MM.1S (cell line): ENCODE data around the gene MRLN.

Experiments used
- DNase-seq: peaks from one replicate; pipeline ENCODE4 v3.0.0-alpha.2; 2015
- H2AFZ ChIP-seq: fragments of 300-600 bp; sonication (generic); 2 replicates; pipeline ENCODE4 v1.6.0; 2016; ENCODE audit warnings: antibody characterized with exemption, low read length
- H3F3A ChIP-seq: fragments of 300-600 bp; sonication (generic); 2 replicates; pipeline ENCODE4 v1.6.1; 2016; ENCODE audit warnings: mild to moderate bottlenecking, antibody characterized with exemption, low read length, moderate library complexity, mixed read lengths; ENCODE audit not compliant: insufficient read depth
- H3K27ac ChIP-seq: fragments of 300-600 bp; sonication (generic); 2 replicates; pipeline ENCODE4 v1.5.1; 2016; ENCODE audit warnings: mild to moderate bottlenecking, low read length
- H3K27me3 ChIP-seq: fragments of 300-600 bp; sonication (generic); replicated peaks from 2 replicates; pipeline ENCODE4 v1.6.0; 2016; ENCODE audit warnings: low read length; ENCODE audit not compliant: insufficient read depth
- H3K36me3 ChIP-seq: fragments of 300-600 bp; sonication (generic); replicated peaks from 2 replicates; pipeline ENCODE4 v1.6.1; 2016; ENCODE audit warnings: mild to moderate bottlenecking, low read length, mixed read lengths; ENCODE audit not compliant: insufficient read depth
- H3K4me1 ChIP-seq: fragments of 300-600 bp; sonication (generic); 2 replicates; pipeline ENCODE4 v1.6.1; 2016; ENCODE audit warnings: low read length, mixed read lengths
- H3K4me2 ChIP-seq: fragments of 300-600 bp; sonication (generic); 2 replicates; pipeline ENCODE4 v1.6.0; 2016; ENCODE audit warnings: low read depth, low read length
- H3K4me3 ChIP-seq: fragments of 300-600 bp; sonication (generic); 2 replicates; pipeline ENCODE4 v1.5.1; 2016; ENCODE audit warnings: low read length, mixed read lengths
- H3K79me2 ChIP-seq: fragments of 300-600 bp; sonication (generic); 2 replicates; pipeline ENCODE4 v1.6.1; 2016; ENCODE audit warnings: mixed run types, low read length, mixed read lengths
- H3K9ac ChIP-seq: fragments of 300-600 bp; sonication (generic); 2 replicates; pipeline ENCODE4 v1.6.1; 2016; ENCODE audit warnings: low read length, mixed read lengths
- H3K9me2 ChIP-seq: fragments of 300-600 bp; sonication (generic); replicated peaks from 2 replicates; pipeline ENCODE4 v1.6.1; 2016; ENCODE audit warnings: mild to moderate bottlenecking, low read length, mixed read lengths; ENCODE audit not compliant: insufficient read depth
- H3K9me3 ChIP-seq: fragments of 300-600 bp; sonication (generic); replicated peaks from 2 replicates; pipeline ENCODE4 v1.6.1; 2016; ENCODE audit warnings: mild to moderate bottlenecking, low read length, mixed read lengths; ENCODE audit not compliant: insufficient read depth
- H4K20me1 ChIP-seq: fragments of 300-600 bp; sonication (generic); 2 replicates; pipeline ENCODE4 v1.6.1; 2016; ENCODE audit warnings: mild to moderate bottlenecking, low read length, moderate library complexity, mixed read lengths; ENCODE audit not compliant: insufficient read depth
- CTCF ChIP-seq: fragments of 300-600 bp; sonication (generic); IDR thresholded peaks from 2 replicates; pipeline ENCODE4 v1.5.1; 2016; ENCODE audit warnings: antibody characterized with exemption, low read length, mixed read lengths
- EZH2 ChIP-seq: fragments of 300-600 bp; sonication (generic); optimal IDR thresholded peaks from 2 replicates; pipeline ENCODE3; 2017; ENCODE audit warnings: low read depth, mild to moderate bottlenecking, antibody characterized with exemption, low read length, mixed read lengths
- EZH2phosphoT487 ChIP-seq: fragments of 300-600 bp; sonication (generic); IDR thresholded peaks from 2 replicates; pipeline ENCODE4 v1.6.1; 2018; ENCODE audit warnings: antibody characterized with exemption, low read length

The MRLN gene

GRCh38 chr10:59713196-59713821 lies 39.9 kb downstream of the MRLN start:
- Histone ChIP-seq H2AFZ (no peak overlapping the region), H3K27me3 (no peaks in the 10 kb centered on the region), H3K27ac (no peak overlapping the region), H3K9ac (no peak overlapping the region), H3K4me1 (peaks cover 11% of the 10 kb centered on the region; the same call in 1 of the 2 replicates), H3K9me3 (no peaks in the 10 kb centered on the region), H3K4me2 (no peak overlapping the region), H3F3A (no peaks in the 10 kb centered on the region; the same call in 1 of the 2 replicates), H4K20me1 (no peaks in the 10 kb centered on the region), H3K4me3 (no peak overlapping the region), H3K9me2 (no peaks in the 10 kb centered on the region), H3K79me2 (no peaks in the 10 kb centered on the region), H3K36me3 (no peaks in the 10 kb centered on the region)
- DNase-seq = no peak
- TF ChIP-seq CTCF = no peak
- TF ChIP-seq EZH2 = no peak
- no peak for TF ChIP-seq EZH2phosphoT487

- Histone ChIP-seq H4K20me1 (no peaks in the 10 kb centered on the region), H3K36me3 (no peaks in the 10 kb centered on the region), H3K27me3 (no peaks in the 10 kb centered on the region), H3K79me2 (peaks cover 3% of the 10 kb centered on the region; the same call in 1 of the 2 replicates), H3K9ac (no peak overlapping the region), H2AFZ (no peak overlapping the region), H3F3A (no peaks in the 10 kb centered on the region; the same call in 1 of the 2 replicates), H3K9me3 (no peaks in the 10 kb centered on the region), H3K4me2 (no peak overlapping the region), H3K9me2 (no peaks in the 10 kb centered on the region), H3K4me3 (no peak overlapping the region), H3K4me1 (peaks cover 14% of the 10 kb centered on the region; the same call in 1 of the 2 replicates), H3K27ac (no peak overlapping the region)
- TF ChIP-seq CTCF = no peak
- TF ChIP-seq EZH2phosphoT487 = no peak
- no peak for TF ChIP-seq EZH2
- no peak for DNase-seq
Measured at GRCh38 chr10:59711871-59712494, 41.3 kb downstream of the MRLN start.

GRCh38 chr10:59709395-59710125 lies 43.7 kb downstream of the MRLN start, which contains the start of gene SLC16A9:
TSS of gene SLC16A9 (minus strand) at chr10:59709850. CDS start at chr10:59684291, 25,559 bp downstream.
- no peak for TF ChIP-seq EZH2phosphoT487
- peak; percentile 37 for TF ChIP-seq CTCF
- TF ChIP-seq EZH2 = no peak
- peak within 1 kb of the TSS; percentile 70 for H3K9ac ChIP-seq
- no peaks in the 10 kb centered on the region; the same call in 1 of the 2 replicates for H3F3A ChIP-seq

More at GRCh38 chr10:59709395-59710125, 43.7 kb downstream of the MRLN start, which contains the start of gene SLC16A9:
- Histone ChIP-seq H2AFZ (peak within 1 kb of the TSS; percentile 93), H4K20me1 (no peaks in the 10 kb centered on the region), H3K79me2 (peaks cover 3% of the 10 kb centered on the region; the same call in 1 of the 2 replicates), H3K4me1 (peaks cover 14% of the 10 kb centered on the region; the same call in 1 of the 2 replicates), H3K4me2 (peak within 1 kb of the TSS; percentile 91), H3K9me2 (no peaks in the 10 kb centered on the region), H3K27me3 (no peaks in the 10 kb centered on the region), H3K36me3 (no peaks in the 10 kb centered on the region), H3K9me3 (no peaks in the 10 kb centered on the region), H3K27ac (peak within 1 kb of the TSS; percentile 37; the same call in 1 of the 2 replicates), H3K4me3 (peak within 1 kb of the TSS; percentile 83)
- DNase-seq = peak; percentile 77
